Measurements from ENCODE around the gene NSMCE3. TPM values are rescaled to one million over a fixed set of nuclear protein-coding genes. Genes with fewer than 3 reads are reported as not detected.

Gene NSMCE3
- total RNA-seq, result 1 to 10 TPM; 8.6 to 8.7 TPM

GRCh38 chr15:29269485-29270168, at the start of gene NSMCE3:
Gene NSMCE3, minus strand, starts transcription at chr15:29269822. Its CDS starts 117 bp downstream, at chr15:29269705.
- Mint-ChIP-seq H3K4me1 (peaks cover 33% of the 10 kb centered on the region), H3K9me3 (no peaks in the 10 kb centered on the region), H3K4me3 (peak within 1 kb of the TSS; percentile 98), H3K36me3 (peaks cover 8% of the 10 kb centered on the region), H3K27me3 (no peaks in the 10 kb centered on the region), H3K27ac (peak within 1 kb of the TSS; percentile 98)
- peak; percentile 94 for DNase-seq

DNA sequence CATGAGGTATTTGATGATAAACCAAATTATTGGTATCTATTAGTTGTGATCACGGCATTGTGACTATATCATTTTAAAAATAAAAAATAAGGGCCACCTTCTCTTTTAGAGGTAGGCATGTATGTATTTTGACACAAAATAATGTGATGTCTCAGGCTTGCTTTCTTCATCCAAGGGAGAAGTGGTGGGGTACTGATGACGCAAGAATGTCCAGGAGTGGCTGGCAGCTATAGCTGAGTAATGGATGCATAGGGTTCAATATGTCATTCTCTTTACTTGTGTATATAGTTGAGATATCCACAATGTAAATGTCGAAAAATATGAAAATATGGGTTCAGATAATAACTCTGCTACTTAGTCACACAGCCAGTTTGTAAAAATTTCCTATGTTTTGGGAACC, 46.8 kb upstream of the NSMCE3 start:
- Mint-ChIP-seq H3K36me3 (no peaks in the 10 kb centered on the region), H3K4me1 (no peaks in the 10 kb centered on the region), H3K4me3 (no peak overlapping the region), H3K27me3 (peaks cover 9% of the 10 kb centered on the region), H3K9me3 (peaks cover 2% of the 10 kb centered on the region), H3K27ac (no peak overlapping the region)
- no peak for DNase-seq

DNA sequence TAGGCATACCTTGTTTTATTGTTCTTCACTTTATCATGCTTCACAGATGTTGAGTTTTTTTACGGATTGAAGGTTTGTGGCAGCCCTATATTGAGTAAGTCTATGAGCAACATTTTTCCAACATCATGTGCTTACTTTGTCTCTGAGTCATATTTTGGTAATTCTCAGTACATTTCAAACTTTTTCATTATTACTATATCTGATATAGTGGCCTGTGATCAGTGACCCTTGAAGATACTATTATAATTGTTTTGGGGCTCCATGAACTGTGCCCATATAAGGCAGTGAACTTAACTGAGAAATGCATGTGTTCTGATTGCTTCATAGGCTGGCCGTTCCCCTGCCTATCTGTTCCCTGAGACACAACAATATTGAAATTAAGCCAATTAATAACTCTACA, 42.8 kb upstream of the NSMCE3 start:
- Mint-ChIP-seq H3K9me3 (no peaks in the 10 kb centered on the region), H3K4me3 (no peak overlapping the region), H3K27ac (no peak overlapping the region), H3K4me1 (no peaks in the 10 kb centered on the region), H3K27me3 (peaks cover 9% of the 10 kb centered on the region), H3K36me3 (no peaks in the 10 kb centered on the region)
- no peak for DNase-seq

- H3K9me3 Mint-ChIP-seq, result no peaks in the 10 kb centered on the region
- no peaks in the 10 kb centered on the region for H3K4me1 Mint-ChIP-seq
- H3K27ac Mint-ChIP-seq, result no peak overlapping the region
- no peaks in the 10 kb centered on the region for H3K36me3 Mint-ChIP-seq
- H3K4me3 Mint-ChIP-seq, result no peak overlapping the region
- H3K27me3 Mint-ChIP-seq, result peaks cover 9% of the 10 kb centered on the region
- DNase-seq, result no peak
Observed at GRCh38 chr15:29311696-29312095, 42.1 kb upstream of the NSMCE3 start.

DNA sequence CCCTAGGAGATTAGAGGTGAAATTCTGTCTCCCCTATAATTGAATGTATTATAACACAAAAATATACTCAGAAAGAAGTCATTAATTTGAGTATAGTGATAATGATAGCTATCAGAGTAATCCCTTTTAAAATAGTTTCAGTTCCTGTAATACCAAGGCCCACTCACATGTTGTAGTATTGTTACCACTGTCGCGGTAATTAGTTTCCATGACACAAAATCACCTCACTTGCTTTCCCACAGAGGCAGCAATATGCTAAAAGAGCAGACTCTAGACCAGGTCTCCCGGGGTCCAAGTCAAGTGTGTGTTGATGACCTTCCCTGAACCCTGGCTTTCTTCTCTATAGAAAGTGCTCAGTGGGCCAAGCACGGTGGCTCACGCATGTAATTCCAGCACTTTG, 39.5 kb upstream of the NSMCE3 start:
- no peak overlapping the region for H3K27ac Mint-ChIP-seq
- H3K4me1 Mint-ChIP-seq, result no peaks in the 10 kb centered on the region
- peaks cover 4% of the 10 kb centered on the region for H3K27me3 Mint-ChIP-seq

GRCh38 chr15:29308299-29308698, 38.7 kb upstream of the NSMCE3 start:
- no peaks in the 10 kb centered on the region for H3K9me3 Mint-ChIP-seq
- no peaks in the 10 kb centered on the region for H3K4me1 Mint-ChIP-seq
- H3K27ac Mint-ChIP-seq, result no peak overlapping the region
- no peak overlapping the region for H3K4me3 Mint-ChIP-seq
- H3K36me3 Mint-ChIP-seq, result no peaks in the 10 kb centered on the region
- DNase-seq, result no peak
- peaks cover 4% of the 10 kb centered on the region for H3K27me3 Mint-ChIP-seq

More for the DNA sequence above, 39.5 kb upstream of the NSMCE3 start:
- Mint-ChIP-seq H3K36me3 (no peaks in the 10 kb centered on the region), H3K9me3 (no peaks in the 10 kb centered on the region), H3K4me3 (no peak overlapping the region)
- DNase-seq, result no peak

DNA sequence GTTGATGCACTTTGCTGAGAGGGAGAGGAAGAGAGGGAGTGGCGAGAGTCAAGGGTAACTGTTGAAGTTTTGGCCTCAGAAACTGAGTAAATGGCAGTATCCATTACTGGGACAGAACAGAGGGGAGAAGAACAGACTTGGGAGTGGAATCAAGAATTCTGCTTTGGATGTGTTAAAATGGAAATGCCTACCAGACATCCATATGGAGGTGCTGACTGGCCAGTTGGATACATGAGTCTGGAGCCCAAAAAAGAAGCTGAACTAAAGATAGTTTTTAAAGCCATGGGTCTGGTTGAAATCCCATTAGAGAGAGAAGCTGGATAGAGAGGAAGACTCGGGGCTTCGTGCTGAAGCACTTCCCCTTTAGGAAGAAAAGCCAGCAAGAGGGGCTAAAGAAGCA, 35.9 kb upstream of the NSMCE3 start:
- Mint-ChIP-seq H3K36me3 (no peaks in the 10 kb centered on the region), H3K27ac (no peak overlapping the region), H3K4me1 (no peaks in the 10 kb centered on the region)

GRCh38 chr15:29302871-29303270, 33.2 kb upstream of the NSMCE3 start:
- Mint-ChIP-seq H3K27ac (no peak overlapping the region), H3K4me1 (no peaks in the 10 kb centered on the region), H3K4me3 (no peak overlapping the region), H3K9me3 (no peaks in the 10 kb centered on the region), H3K36me3 (no peaks in the 10 kb centered on the region), H3K27me3 (peaks cover 4% of the 10 kb centered on the region)
- DNase-seq, result no peak

More for the DNA sequence above, 35.9 kb upstream of the NSMCE3 start:
- Mint-ChIP-seq H3K4me3 (no peak overlapping the region), H3K27me3 (peaks cover 4% of the 10 kb centered on the region), H3K9me3 (no peaks in the 10 kb centered on the region)
- DNase-seq, result no peak

- DNase-seq, result no peak
- Mint-ChIP-seq H3K27me3 (no peaks in the 10 kb centered on the region), H3K27ac (no peak overlapping the region)
Observed at GRCh38 chr15:29299784-29300183, 30.2 kb upstream of the NSMCE3 start.

GRCh38 chr15:29299331-29299730, 29.7 kb upstream of the NSMCE3 start:
- H3K9me3 Mint-ChIP-seq, result no peaks in the 10 kb centered on the region
- no peaks in the 10 kb centered on the region for H3K27me3 Mint-ChIP-seq
- H3K27ac Mint-ChIP-seq, result no peak overlapping the region
- no peak for DNase-seq
- H3K36me3 Mint-ChIP-seq, result no peaks in the 10 kb centered on the region
- H3K4me3 Mint-ChIP-seq, result no peak overlapping the region
- no peaks in the 10 kb centered on the region for H3K4me1 Mint-ChIP-seq

More at GRCh38 chr15:29299784-29300183, 30.2 kb upstream of the NSMCE3 start:
- no peaks in the 10 kb centered on the region for H3K9me3 Mint-ChIP-seq
- no peaks in the 10 kb centered on the region for H3K36me3 Mint-ChIP-seq
- H3K4me3 Mint-ChIP-seq, result no peak overlapping the region
- H3K4me1 Mint-ChIP-seq, result no peaks in the 10 kb centered on the region

DNA sequence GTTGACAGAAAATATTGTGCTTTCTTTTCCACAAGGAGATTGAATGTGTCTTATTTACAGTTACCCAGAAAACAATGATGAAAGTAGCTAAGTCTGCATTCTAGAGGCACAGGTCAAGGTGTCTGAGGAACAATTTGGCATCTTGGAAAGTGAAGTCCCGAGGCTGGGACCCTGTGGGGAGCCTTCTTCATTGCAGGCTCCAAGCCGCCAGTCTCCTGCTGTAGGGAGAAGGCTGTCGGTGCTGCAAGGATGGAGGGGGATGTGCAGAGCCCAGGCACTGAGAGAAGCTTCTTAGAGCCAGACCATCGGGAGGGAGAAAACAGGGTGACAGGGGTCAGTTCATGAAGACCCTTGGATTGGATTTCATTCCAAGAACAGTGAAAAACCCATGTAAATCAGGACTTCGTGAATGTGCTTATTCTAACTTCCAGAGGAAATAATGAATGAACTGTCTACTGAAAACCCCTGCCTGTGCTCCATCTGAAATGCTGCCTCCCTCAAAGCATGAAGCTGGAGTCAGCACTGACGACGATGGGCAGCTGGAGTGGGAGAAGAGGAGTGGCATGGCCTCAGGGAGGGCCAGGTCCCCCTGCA, 25.2 kb upstream of the NSMCE3 start:
- H3K9me3 Mint-ChIP-seq, result no peaks in the 10 kb centered on the region
- peaks cover 4% of the 10 kb centered on the region for H3K27me3 Mint-ChIP-seq
- H3K4me3 Mint-ChIP-seq, result no peak overlapping the region
- no peaks in the 10 kb centered on the region for H3K36me3 Mint-ChIP-seq
- no peak overlapping the region for H3K27ac Mint-ChIP-seq
- DNase-seq, result no peak
- no peaks in the 10 kb centered on the region for H3K4me1 Mint-ChIP-seq

DNA sequence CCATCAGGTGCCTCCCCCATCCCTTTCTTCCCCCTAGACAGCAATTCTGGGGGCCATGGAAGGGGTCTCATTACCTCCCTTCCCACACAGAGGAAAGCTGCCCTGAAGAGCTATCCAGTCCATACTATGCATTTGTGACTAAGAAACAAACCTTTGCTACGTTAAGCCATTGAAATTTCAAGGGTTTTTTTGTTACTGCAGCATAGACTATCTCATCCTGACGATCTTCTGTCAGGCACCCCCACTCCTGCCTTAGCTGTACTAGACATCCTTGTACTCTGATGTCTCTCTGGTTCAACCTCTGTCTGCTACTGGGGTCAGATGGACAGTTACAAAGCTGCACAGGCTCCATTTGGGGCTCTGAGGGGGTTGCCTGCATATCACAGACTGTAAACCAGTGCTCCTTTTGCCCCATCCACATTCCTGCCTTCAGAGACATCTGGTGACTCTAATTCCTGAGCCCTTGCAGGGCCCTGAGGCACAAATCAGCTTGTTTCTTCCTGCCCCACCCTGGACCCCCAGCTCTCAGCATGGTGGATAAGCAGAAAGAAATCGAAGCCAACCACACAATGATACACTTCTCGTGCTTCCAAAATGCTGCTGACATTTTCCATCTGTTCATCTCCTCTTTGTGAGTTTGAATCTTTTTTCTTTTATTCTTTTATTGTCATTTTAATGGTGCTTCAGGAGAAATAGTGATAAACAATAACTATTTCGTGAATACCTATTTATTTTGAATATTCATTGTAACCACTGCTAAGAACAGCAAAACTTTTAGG, 21.6 kb upstream of the NSMCE3 start:
- Mint-ChIP-seq H3K36me3 (no peaks in the 10 kb centered on the region), H3K27ac (no peak overlapping the region), H3K4me1 (no peaks in the 10 kb centered on the region), H3K4me3 (no peak overlapping the region), H3K9me3 (no peaks in the 10 kb centered on the region), H3K27me3 (peaks cover 10% of the 10 kb centered on the region)
- DNase-seq, result no peak

DNA sequence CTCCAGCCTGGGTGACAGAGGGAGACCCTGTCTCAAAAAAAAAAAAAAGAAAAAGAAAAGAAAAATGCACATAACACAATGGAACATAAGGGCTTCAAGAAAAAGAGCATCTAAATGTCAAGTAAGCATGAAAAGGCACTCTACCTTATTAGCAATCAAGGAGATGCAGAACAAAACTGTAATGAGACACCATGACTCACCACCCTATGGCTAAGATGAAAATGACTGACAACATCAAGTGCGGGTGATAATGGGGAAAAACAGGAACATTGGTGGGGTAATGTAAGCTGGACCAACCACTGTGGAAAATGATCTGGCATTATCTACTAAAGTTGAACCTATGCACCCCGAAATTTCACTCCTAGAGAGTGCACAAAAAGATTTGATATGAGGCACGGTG, 19.6 kb upstream of the NSMCE3 start:
- H3K4me1 Mint-ChIP-seq, result no peaks in the 10 kb centered on the region
- H3K27ac Mint-ChIP-seq, result no peak overlapping the region
- H3K9me3 Mint-ChIP-seq, result no peaks in the 10 kb centered on the region
- H3K4me3 Mint-ChIP-seq, result no peak overlapping the region
- H3K27me3 Mint-ChIP-seq, result peaks cover 26% of the 10 kb centered on the region
- no peaks in the 10 kb centered on the region for H3K36me3 Mint-ChIP-seq
- no peak for DNase-seq

DNA sequence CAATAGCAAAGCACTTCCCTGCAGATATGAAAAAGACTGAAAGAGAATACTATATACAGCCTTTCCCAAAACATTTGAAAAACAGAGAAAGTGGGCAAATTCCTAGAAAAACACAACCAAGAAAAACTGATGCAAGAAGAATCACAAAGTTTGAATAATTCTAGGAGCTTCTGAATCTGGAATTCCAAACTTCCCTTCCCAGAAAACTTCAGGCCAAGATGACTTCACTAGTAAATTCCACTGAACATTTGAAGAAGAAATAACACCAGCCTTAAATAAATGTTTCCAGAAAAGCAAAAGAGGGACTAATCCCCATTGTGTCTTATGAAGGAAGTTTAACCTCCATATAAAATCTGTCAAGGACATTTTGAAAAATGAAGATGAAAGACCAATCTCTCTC, 15.8 kb upstream of the NSMCE3 start:
- DNase-seq, result no peak

GRCh38 chr15:29283381-29283780, 13.8 kb upstream of the NSMCE3 start:
- peaks cover 38% of the 10 kb centered on the region for H3K27me3 Mint-ChIP-seq
- no peak overlapping the region for H3K4me3 Mint-ChIP-seq
- H3K4me1 Mint-ChIP-seq, result no peaks in the 10 kb centered on the region
- H3K36me3 Mint-ChIP-seq, result no peaks in the 10 kb centered on the region
- no peak overlapping the region for H3K27ac Mint-ChIP-seq
- no peak for DNase-seq
- no peaks in the 10 kb centered on the region for H3K9me3 Mint-ChIP-seq

More for the DNA sequence above, 15.8 kb upstream of the NSMCE3 start:
- Mint-ChIP-seq H3K4me1 (no peaks in the 10 kb centered on the region), H3K36me3 (no peaks in the 10 kb centered on the region), H3K27ac (no peak overlapping the region), H3K4me3 (no peak overlapping the region), H3K27me3 (peaks cover 42% of the 10 kb centered on the region), H3K9me3 (no peaks in the 10 kb centered on the region)
